H9 (cell line): ENCODE results near the gene BASP1. TPM values are rescaled to one million over a fixed set of nuclear protein-coding genes. Genes with fewer than 3 reads are reported as not detected.

Experiments
- DNase-seq: peaks from one replicate; pipeline ENCODE4 v3.0.0-alpha.2; 2017
- H2AFZ ChIP-seq: one replicate; pipeline ENCODE4 v1.6.1; 2013; ENCODE audit warnings: mild to moderate bottlenecking, low read length, control low read depth, moderate library complexity
- H2AK5ac ChIP-seq: 2 replicates; pipeline ENCODE4 v1.6.1; 2013; ENCODE audit warnings: low read length, control low read depth, mixed read lengths; ENCODE audit not compliant: insufficient read length
- H2BK120ac ChIP-seq: one replicate; pipeline ENCODE4 v1.6.1; 2013; ENCODE audit warnings: low read depth, mild to moderate bottlenecking, low read length, control low read depth, inconsistent platforms; ENCODE audit not compliant: poor library complexity, severe bottlenecking
- H2BK12ac ChIP-seq: 2 replicates; pipeline ENCODE4 v1.6.1; 2013; ENCODE audit warnings: low read length, control low read depth, mixed read lengths, low read depth; ENCODE audit not compliant: insufficient read length
- H2BK15ac ChIP-seq: 2 replicates; pipeline ENCODE4 v1.6.1; 2013; ENCODE audit warnings: low read depth, low read length, control low read depth
- H2BK20ac ChIP-seq: one replicate; pipeline ENCODE4 v1.6.1; 2013; ENCODE audit warnings: low read depth, mild to moderate bottlenecking, low read length, control low read depth, inconsistent platforms; ENCODE audit not compliant: poor library complexity, severe bottlenecking
- H2BK5ac ChIP-seq: 2 replicates; pipeline ENCODE4 v1.6.1; 2013; ENCODE audit warnings: low read length, control low read depth, mixed read lengths; ENCODE audit not compliant: insufficient read length
- H3K14ac ChIP-seq: 2 replicates; pipeline ENCODE4 v1.6.1; 2013; ENCODE audit warnings: low read length, control low read depth; ENCODE audit not compliant: insufficient read depth
- H3K18ac ChIP-seq: 2 replicates; pipeline ENCODE4 v1.6.1; 2013; ENCODE audit warnings: low read depth, mild to moderate bottlenecking, mixed read lengths, low read length, control low read depth; ENCODE audit not compliant: insufficient read length
- H3K23ac ChIP-seq: 2 replicates; pipeline ENCODE4 v1.6.1; 2013; ENCODE audit warnings: low read length, control low read depth, mixed read lengths, low read depth; ENCODE audit not compliant: insufficient read length
- H3K23me2 ChIP-seq: 2 replicates; pipeline ENCODE4 v1.6.1; 2013; ENCODE audit warnings: low read depth, mild to moderate bottlenecking, mixed read lengths, low read length, control low read depth; ENCODE audit not compliant: insufficient read length, poor library complexity, severe bottlenecking
- H3K27ac ChIP-seq: 2 replicates; pipeline ENCODE4 v1.5.1; 2013; ENCODE audit warnings: low read length, control low read depth, mixed read lengths, low read depth; ENCODE audit not compliant: insufficient read length
- H3K27me3 ChIP-seq: 2 replicates; pipeline ENCODE4 v1.6.1; 2013; ENCODE audit warnings: low read length, control low read depth, inconsistent platforms; ENCODE audit not compliant: insufficient read depth
- H3K4ac ChIP-seq: 2 replicates; pipeline ENCODE4 v1.6.1; 2013; ENCODE audit warnings: low read depth, mild to moderate bottlenecking, control low read depth, inconsistent platforms, low read length, moderate library complexity
- H3K4me1 ChIP-seq: 2 replicates; pipeline ENCODE4 v1.6.1; 2013; ENCODE audit warnings: low read length, control low read depth, inconsistent platforms; ENCODE audit not compliant: insufficient read depth
- H3K4me2 ChIP-seq: 2 replicates; pipeline ENCODE4 v1.6.1; 2013; ENCODE audit warnings: low read length, control low read depth, mixed read lengths; ENCODE audit not compliant: insufficient read length, insufficient read depth
- H3K56ac ChIP-seq: 2 replicates; pipeline ENCODE4 v1.6.1; 2013; ENCODE audit warnings: low read depth, mild to moderate bottlenecking, mixed read lengths, low read length, control low read depth; ENCODE audit not compliant: insufficient read length
- H3K79me1 ChIP-seq: 2 replicates; pipeline ENCODE4 v1.6.1; 2013; ENCODE audit warnings: low read depth, mild to moderate bottlenecking, moderate library complexity, low read length, control low read depth, inconsistent platforms; ENCODE audit not compliant: insufficient read depth, poor library complexity, severe bottlenecking
- H3K79me2 ChIP-seq: 2 replicates; pipeline ENCODE4 v1.6.1; 2013; ENCODE audit warnings: low read length, control low read depth, inconsistent platforms; ENCODE audit not compliant: insufficient read depth
- H3K9ac ChIP-seq: 2 replicates; pipeline ENCODE4 v1.6.1; 2013; ENCODE audit warnings: low read length, control low read depth, mixed read lengths; ENCODE audit not compliant: insufficient read length; ENCODE audit errors: extremely low read depth
- H3K9me3 ChIP-seq: one replicate; pipeline ENCODE4 v1.6.1; 2013; ENCODE audit warnings: low read depth, low read length, inconsistent platforms; ENCODE audit not compliant: control insufficient read depth
- H3T11ph ChIP-seq: one replicate; pipeline ENCODE4 v1.6.1; 2013; ENCODE audit warnings: mild to moderate bottlenecking, low read length, control low read depth, inconsistent platforms
- H4K20me1 ChIP-seq: one replicate; pipeline ENCODE4 v1.6.1; 2013; ENCODE audit not compliant: control insufficient read depth, insufficient read length, insufficient read depth
- H4K5ac ChIP-seq: 2 replicates; pipeline ENCODE4 v1.6.1; 2013; ENCODE audit warnings: low read depth, mild to moderate bottlenecking, mixed read lengths, low read length, control low read depth; ENCODE audit not compliant: insufficient read length
- H4K8ac ChIP-seq: replicated peaks from 2 replicates; pipeline ENCODE4 v1.6.1; 2013; ENCODE audit warnings: low read length, control low read depth, mixed read lengths, low read depth; ENCODE audit not compliant: insufficient read length
- H4K91ac ChIP-seq: 2 replicates; pipeline ENCODE4 v1.6.1; 2013; ENCODE audit warnings: low read depth, mild to moderate bottlenecking, moderate library complexity, mixed read lengths, low read length, control low read depth; ENCODE audit not compliant: insufficient read length
- H3K27ac Mint-ChIP-seq, 3 experiments: 2 replicates in 2 of 3; 3 replicates in 1 of 3; pipeline ENCODE4 v1.8.0; 2020 to 2021; ENCODE audit warnings: mixed read lengths in 3 of 3, mild to moderate bottlenecking in 1 of 3, moderate library complexity in 1 of 3
- H3K27me3 Mint-ChIP-seq: 2 replicates; pipeline ENCODE4 v1.8.0; 2021; ENCODE audit warnings: low read depth, mild to moderate bottlenecking, moderate library complexity, mixed read lengths
- H3K36me3 Mint-ChIP-seq, 3 experiments: 2 replicates in 2 of 3; 3 replicates in 1 of 3; pipeline ENCODE4 v1.8.0; 2020 to 2021; ENCODE audit warnings: low read depth in 3 of 3, mixed read lengths in 3 of 3; ENCODE audit not compliant: insufficient read depth in 1 of 3
- H3K4me1 Mint-ChIP-seq, 2 experiments: 2 replicates each; pipeline ENCODE4 v1.8.0; 2020; ENCODE audit warnings: mixed read lengths in 2 of 2
- H3K4me3 Mint-ChIP-seq, 2 experiments: 2 replicates in 1 of 2; 3 replicates in 1 of 2; pipeline ENCODE4 v1.8.0; 2020 to 2021; ENCODE audit warnings: mild to moderate bottlenecking in 2 of 2, mixed read lengths in 2 of 2, moderate library complexity in 1 of 2
- H3K9me3 Mint-ChIP-seq, 2 experiments: 2 replicates in 1 of 2; 3 replicates in 1 of 2; pipeline ENCODE4 v1.8.0; 2020; ENCODE audit warnings: mild to moderate bottlenecking in 2 of 2, mixed read lengths in 2 of 2, moderate library complexity in 1 of 2
- CTCF ChIP-seq: fragments of 200-600 bp; sonication (generic); conservative IDR thresholded peaks from 3 replicates; pipeline ENCODE4 v1.8.0; 2021; ENCODE audit warnings: antibody characterized with exemption, mild to moderate bottlenecking
- WGBS: extraction: QIAGEN DNeasy Blood & Tissue Kit; methylation state at CpG from one replicate; pipeline ENCODE4 v1.1.7; 2013; ENCODE audit warnings: missing lambda C conversion rate, low lambda C conversion rate, mixed read lengths; ENCODE audit not compliant: insufficient read length; ENCODE audit errors: extremely low coverage; 5-methylcytosine and 5-hydroxymethylcytosine counted together
- total RNA-seq: library from RNA; stranded (reverse); gene quantifications from 2 replicates; pipeline ENCODE4 v1.2.1, GENCODE V29; 2021

BASP1 gene
- total RNA-seq, 1 experiment from 2014 or later = 180 TPM

- no peaks in the 10 kb centered on the region for H3K36me3 Mint-ChIP-seq
- TF ChIP-seq CTCF = no peak
- no CpG with 5 or more reads among the region's 3 CpGs for WGBS
- H2BK5ac ChIP-seq = no peak overlapping the region
- H4K8ac ChIP-seq = no peak overlapping the region
- no peak overlapping the region for H3K4me3 Mint-ChIP-seq
- H3K4me1 ChIP-seq = no peaks in the 10 kb centered on the region
- no peak overlapping the region for H3K18ac ChIP-seq
- no peak overlapping the region for H2AK5ac ChIP-seq
- no peak overlapping the region for H4K5ac ChIP-seq
- no peaks in the 10 kb centered on the region for H3K27me3 ChIP-seq
- no peak overlapping the region for H3K4me2 ChIP-seq
- no peak overlapping the region for H3K27ac ChIP-seq
- no peak overlapping the region for H2BK15ac ChIP-seq
- H3T11ph ChIP-seq = no peak overlapping the region
- H3K27me3 Mint-ChIP-seq = no peaks in the 10 kb centered on the region
- no peaks in the 10 kb centered on the region for H3K23me2 ChIP-seq
- no peak overlapping the region for H3K23ac ChIP-seq
- no peak overlapping the region for H2BK20ac ChIP-seq
- no peak overlapping the region for H2AFZ ChIP-seq
- H3K9me3 ChIP-seq = no peaks in the 10 kb centered on the region
- no peak for DNase-seq
- no peak overlapping the region for H2BK120ac ChIP-seq
- H3K9me3 Mint-ChIP-seq = no peaks in the 10 kb centered on the region
- H3K79me1 ChIP-seq = no peaks in the 10 kb centered on the region
- H3K56ac ChIP-seq = no peak overlapping the region
- no peak overlapping the region for H3K14ac ChIP-seq
- no peaks in the 10 kb centered on the region for H4K20me1 ChIP-seq
- H4K91ac ChIP-seq = no peak overlapping the region
- no peaks in the 10 kb centered on the region for H3K79me2 ChIP-seq
- no peak overlapping the region for H3K4ac ChIP-seq
- no peak overlapping the region for H2BK12ac ChIP-seq
- no peak overlapping the region for H3K9ac ChIP-seq
- peaks cover 4% of the 10 kb centered on the region in 2 experiments for H3K4me1 Mint-ChIP-seq
- no peak overlapping the region for H3K27ac Mint-ChIP-seq
Observed at GRCh38 chr5:17295671-17296070, 78.2 kb downstream of the BASP1 start.
